ENCODE measurements around the gene RPL26. TPM values are rescaled to one million over a fixed set of nuclear protein-coding genes. Genes with fewer than 3 reads are reported as not detected.

RPL26 gene
- total RNA-seq, 1 donor from 2014 or later = 960 TPM

GRCh38 chr17:8413328-8413727, 30.3 kb upstream of the RPL26 start:
- no peak for DNase-seq
- H3K4me1 ChIP-seq = peaks cover 4% of the 10 kb centered on the region
- no peaks in the 10 kb centered on the region for H3K36me3 ChIP-seq
- H3K4me3 ChIP-seq = no peak overlapping the region
- no peak for TF ChIP-seq CTCF (IDR thresholded peaks at IDR 0.05; ENCODE audit: borderline replicate concordance)
- H3K9me3 ChIP-seq (replicated peaks) = no peaks in the 10 kb centered on the region
- intact Hi-C loops (cut with micrococcal nuclease) = loop anchor here (10.0 kb wide), 1 partner anchor 331 kb away; the partner anchor contains the start of gene CCDC42
- peaks cover 11% of the 10 kb centered on the region for H3K27me3 ChIP-seq (ENCODE audit: low read depth)
- no peak overlapping the region for H3K27ac ChIP-seq (replicated peaks)

- H3K27me3 ChIP-seq (ENCODE audit: low read depth) = peaks cover 11% of the 10 kb centered on the region
- no peak overlapping the region for H3K27ac ChIP-seq (replicated peaks)
- H3K4me1 ChIP-seq = peaks cover 4% of the 10 kb centered on the region
- TF ChIP-seq CTCF (IDR thresholded peaks at IDR 0.05; ENCODE audit: borderline replicate concordance) = no peak
- H3K9me3 ChIP-seq (replicated peaks) = no peaks in the 10 kb centered on the region
- DNase-seq = no peak
- H3K36me3 ChIP-seq = no peaks in the 10 kb centered on the region
- intact Hi-C loops (cut with micrococcal nuclease) = loop anchor here (10.0 kb wide), 1 partner anchor 333 kb away; the partner anchor contains the start of gene CCDC42
- no peak overlapping the region for H3K4me3 ChIP-seq
Measured at GRCh38 chr17:8412089-8412488, 29.1 kb upstream of the RPL26 start.

- intact Hi-C loops (cut with micrococcal nuclease) = loop anchor here (10.0 kb wide), 1 partner anchor 334 kb away; the partner anchor contains the start of gene CCDC42
- no peaks in the 10 kb centered on the region for H3K36me3 ChIP-seq
- H3K27ac ChIP-seq (replicated peaks) = no peak overlapping the region
- no peak for TF ChIP-seq CTCF (IDR thresholded peaks at IDR 0.05; ENCODE audit: borderline replicate concordance)
- DNase-seq = no peak
- H3K9me3 ChIP-seq (replicated peaks) = no peaks in the 10 kb centered on the region
- peaks cover 14% of the 10 kb centered on the region for H3K27me3 ChIP-seq (ENCODE audit: low read depth)
- peaks cover 4% of the 10 kb centered on the region for H3K4me1 ChIP-seq
- no peak overlapping the region for H3K4me3 ChIP-seq
Measured at GRCh38 chr17:8410883-8411238, 27.9 kb upstream of the RPL26 start.

GRCh38 chr17:8409966-8410882, 27.2 kb upstream of the RPL26 start:
- no peaks in the 10 kb centered on the region for H3K9me3 ChIP-seq (replicated peaks)
- peak; percentile 89 for TF ChIP-seq CTCF (IDR thresholded peaks at IDR 0.05; ENCODE audit: borderline replicate concordance)
- H3K27me3 ChIP-seq (ENCODE audit: low read depth) = peaks cover 13% of the 10 kb centered on the region
- intact Hi-C loops (cut with micrococcal nuclease) = loop anchor here (10.0 kb wide), 1 partner anchor 335 kb away; the partner anchor contains the start of gene CCDC42
- no peak overlapping the region for H3K4me3 ChIP-seq
- H3K36me3 ChIP-seq = no peaks in the 10 kb centered on the region
- peak; percentile 87 for DNase-seq
- peaks cover 4% of the 10 kb centered on the region for H3K4me1 ChIP-seq
- H3K27ac ChIP-seq (replicated peaks) = no peak overlapping the region

GRCh38 chr17:8408371-8408770, 25.4 kb upstream of the RPL26 start:
- no peaks in the 10 kb centered on the region for H3K9me3 ChIP-seq (replicated peaks)
- no peak for TF ChIP-seq CTCF (IDR thresholded peaks at IDR 0.05; ENCODE audit: borderline replicate concordance)
- no peak overlapping the region for H3K27ac ChIP-seq (replicated peaks)
- no peak for DNase-seq
- H3K4me1 ChIP-seq = peaks cover 4% of the 10 kb centered on the region
- intact Hi-C loops (cut with micrococcal nuclease) = no loop called here
- H3K4me3 ChIP-seq = no peak overlapping the region
- peaks cover 19% of the 10 kb centered on the region for H3K27me3 ChIP-seq (ENCODE audit: low read depth)
- H3K36me3 ChIP-seq = no peaks in the 10 kb centered on the region

Measured in left ventricle myocardium inferior (tissue), 1 donor.